HG03196 (cell line): ENCODE results near the gene RELCH.

Experiments used
- ATAC-seq: cut with Tn5 transposase; IDR thresholded peaks from one replicate; pipeline ENCODE4 v1.9.1; 2021; ENCODE audit not compliant: unreplicated experiment

RELCH gene

GRCh38 chr18:62338446-62339105 is 151.5 kb downstream of the RELCH start:
- ATAC-seq = no peak

- ATAC-seq = no peak
Measured at GRCh38 chr18:62339106-62339988, 152.3 kb downstream of the RELCH start.

- ATAC-seq = no peak
Measured at GRCh38 chr18:62340996-62341395, 153.9 kb downstream of the RELCH start.

DNA sequence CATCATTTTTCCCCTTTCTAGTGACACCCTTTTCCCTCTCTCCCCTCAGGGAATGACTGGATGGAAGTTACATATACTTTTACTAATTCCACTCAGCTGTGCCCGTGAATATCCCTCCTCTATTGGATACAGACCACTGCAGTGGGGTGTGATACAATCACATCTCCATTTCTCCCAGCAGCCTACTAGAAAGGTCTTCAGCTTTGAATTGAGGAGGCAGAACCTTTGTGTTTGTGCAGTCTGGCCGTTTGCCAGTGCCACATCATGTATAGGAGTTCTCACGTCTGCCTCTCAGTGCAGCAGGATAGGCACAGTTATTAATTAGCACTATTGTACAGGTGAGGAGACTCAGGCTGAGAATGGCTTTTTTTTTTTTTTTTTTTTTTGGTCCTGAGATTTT is 154.4 kb downstream of the RELCH start:
- ATAC-seq = no peak

GRCh38 chr18:62342884-62343283 is 155.8 kb downstream of the RELCH start:
- no peak for ATAC-seq

DNA sequence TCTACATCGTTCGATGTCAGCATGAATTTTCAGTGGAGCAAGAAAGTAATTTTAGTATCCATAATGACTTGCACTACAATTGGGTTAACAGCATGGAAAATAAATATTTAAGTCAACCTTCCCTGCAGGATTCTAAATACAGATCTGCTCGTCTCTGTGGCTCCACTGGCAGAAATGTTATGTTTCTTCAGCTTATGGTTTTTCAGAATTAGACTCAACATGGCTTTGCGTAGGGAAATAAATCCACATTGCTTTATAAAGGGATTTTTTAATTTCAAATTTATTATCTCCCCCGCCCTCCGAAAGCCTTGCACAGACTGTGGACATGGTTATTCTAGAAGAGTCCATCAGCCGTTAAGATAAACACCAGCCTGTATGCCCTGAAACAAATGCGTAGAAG is 156.3 kb downstream of the RELCH start:
- ATAC-seq = no peak

- ATAC-seq = no peak
Measured at GRCh38 chr18:62345909-62346308, 158.9 kb downstream of the RELCH start.

DNA sequence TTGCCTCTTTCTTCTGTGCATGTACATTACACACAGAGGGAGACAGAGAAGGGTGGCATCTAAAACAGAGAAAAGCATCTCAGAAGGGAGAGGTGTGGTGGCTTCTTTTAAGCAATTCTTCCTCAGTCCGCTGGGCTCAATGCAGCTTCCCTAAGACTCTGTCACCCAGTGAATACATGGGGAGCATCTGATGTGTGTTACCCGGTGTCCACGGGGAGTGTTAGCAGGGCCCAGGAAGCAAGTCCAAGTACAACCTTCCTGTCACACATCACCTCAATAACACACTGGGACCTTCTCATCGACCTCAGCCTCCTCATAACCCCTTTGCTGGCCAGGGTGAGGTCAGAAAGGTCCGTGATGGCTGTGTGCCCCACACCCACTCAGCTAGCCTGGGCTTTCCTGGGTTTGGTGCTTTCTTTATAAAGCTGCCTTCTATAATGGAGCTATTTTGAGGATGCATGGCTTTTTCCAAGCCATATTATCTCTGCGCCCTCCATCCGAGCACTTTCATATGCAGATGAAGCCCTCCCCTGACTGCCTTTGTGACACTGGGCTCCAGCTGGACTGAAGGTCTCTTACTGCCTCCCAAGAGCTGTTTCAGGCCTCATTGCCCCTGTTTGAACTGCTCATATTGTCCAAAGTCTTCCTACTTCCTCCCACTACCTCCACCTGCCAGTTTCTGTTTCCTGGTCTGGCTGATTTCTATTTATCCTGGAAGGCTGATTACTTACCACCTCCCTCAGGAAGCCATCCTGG is 159.5 kb downstream of the RELCH start:
- no peak for ATAC-seq

DNA sequence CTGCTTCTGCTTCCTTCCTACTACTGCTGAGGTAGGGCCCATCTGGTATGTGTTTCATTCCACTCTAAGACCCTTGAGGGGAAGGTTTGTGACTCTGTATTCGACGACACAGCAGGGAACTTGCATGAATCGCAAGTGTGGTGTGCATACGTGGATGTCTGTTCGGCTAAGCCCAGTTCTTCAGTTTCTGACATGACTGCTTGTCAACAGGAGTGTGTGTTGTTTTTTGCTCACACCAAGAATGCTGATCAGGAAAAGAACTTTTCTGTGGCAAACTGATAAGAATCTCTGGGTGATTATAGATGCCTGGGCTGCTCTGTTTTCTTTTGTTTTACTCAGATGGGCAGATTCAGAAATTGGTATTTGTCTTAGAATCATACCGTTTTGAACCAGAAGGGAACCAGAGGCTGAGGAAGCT is 160.0 kb downstream of the RELCH start:
- ATAC-seq = no peak

- no peak for ATAC-seq
Measured at GRCh38 chr18:62348474-62348873, 161.4 kb downstream of the RELCH start.

DNA sequence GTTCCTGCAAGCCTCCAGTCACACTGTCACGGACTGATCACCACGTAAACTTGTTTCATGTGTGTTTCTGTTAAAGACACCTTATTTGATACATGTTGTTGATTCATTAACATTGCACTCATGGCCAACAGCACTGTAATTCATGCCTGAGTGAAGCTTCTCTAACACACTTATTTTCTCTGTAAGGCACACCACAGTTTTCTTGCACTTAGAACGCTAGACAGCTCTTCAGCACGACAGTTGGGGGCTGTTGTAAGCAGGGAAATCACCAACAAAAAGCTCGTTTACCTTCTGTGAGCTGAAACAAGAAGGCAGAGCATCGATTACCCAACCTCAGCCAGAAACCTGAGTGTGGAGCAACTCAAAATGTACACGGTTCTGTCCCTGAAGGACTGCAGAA is 166.1 kb downstream of the RELCH start:
- no peak for ATAC-seq

GRCh38 chr18:62354151-62354550 is 167.1 kb downstream of the RELCH start:
- ATAC-seq = no peak

GRCh38 chr18:62357079-62357719 is 170.1 kb downstream of the RELCH start:
- no peak for ATAC-seq
